Nephron (organoid): ENCODE results near the gene FYCO1.

Source experiments
- H3K27ac Mint-ChIP-seq, 3 experiments: 2 replicates each; pipeline ENCODE4 v1.8.0; 2020; ENCODE audit warnings: mixed read lengths in 3 of 3, mild to moderate bottlenecking in 2 of 3, moderate library complexity in 1 of 3
- H3K27me3 Mint-ChIP-seq: 2 replicates; pipeline ENCODE4 v1.8.0; 2021; ENCODE audit warnings: low read depth, mild to moderate bottlenecking, moderate library complexity, mixed read lengths
- H3K36me3 Mint-ChIP-seq: 2 replicates; pipeline ENCODE4 v1.8.0; 2020; ENCODE audit warnings: low read depth, mixed read lengths
- H3K4me1 Mint-ChIP-seq: 2 replicates; pipeline ENCODE4 v1.8.0; 2020; ENCODE audit warnings: mixed read lengths
- H3K4me3 Mint-ChIP-seq, 3 experiments: 2 replicates each; pipeline ENCODE4 v1.8.0; 2020; ENCODE audit warnings: mild to moderate bottlenecking in 3 of 3, mixed read lengths in 3 of 3, moderate library complexity in 2 of 3
- H3K9me3 Mint-ChIP-seq: 2 replicates; pipeline ENCODE4 v1.8.0; 2020; ENCODE audit warnings: mixed read lengths
- CTCF ChIP-seq, 3 experiments: fragments of 200-600 bp; sonication (generic); IDR thresholded peaks; one replicate each; pipeline ENCODE4 v1.5.0; 2021; ENCODE audit warnings: antibody characterized with exemption in 3 of 3; ENCODE audit not compliant: unreplicated experiment in 3 of 3

FYCO1 gene

DNA sequence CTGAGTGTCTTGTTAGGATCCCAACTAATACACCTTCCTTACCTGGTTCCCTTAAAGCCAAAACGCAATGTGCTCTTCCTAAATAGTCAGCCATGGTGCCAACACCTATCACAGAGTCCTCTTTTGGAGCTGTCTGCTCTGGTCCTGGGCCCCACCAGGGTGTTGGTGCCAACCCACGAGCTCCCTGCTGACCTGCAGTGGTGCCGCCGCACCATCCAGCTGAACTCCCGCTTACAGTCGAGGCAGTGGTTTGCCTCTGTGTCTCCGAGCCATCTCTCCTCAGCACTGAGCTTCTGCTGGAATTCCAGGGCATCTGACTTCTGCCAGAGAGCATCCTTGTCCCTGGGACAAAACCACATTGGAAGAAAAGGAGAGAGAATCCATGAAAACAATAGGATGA lies 36.4 kb downstream of the FYCO1 start:
- peaks cover 77% of the 10 kb centered on the region for H3K36me3 Mint-ChIP-seq
- H3K9me3 Mint-ChIP-seq, result no peaks in the 10 kb centered on the region
- no peak overlapping the region for H3K4me3 Mint-ChIP-seq
- no peaks in the 10 kb centered on the region for H3K4me1 Mint-ChIP-seq
- H3K27ac Mint-ChIP-seq, result no peak overlapping the region
- no peak for TF ChIP-seq CTCF (IDR thresholded peaks at IDR 0.05; ENCODE audit: unreplicated experiment in 3 of 3)
- peaks cover 3% of the 10 kb centered on the region for H3K27me3 Mint-ChIP-seq

DNA sequence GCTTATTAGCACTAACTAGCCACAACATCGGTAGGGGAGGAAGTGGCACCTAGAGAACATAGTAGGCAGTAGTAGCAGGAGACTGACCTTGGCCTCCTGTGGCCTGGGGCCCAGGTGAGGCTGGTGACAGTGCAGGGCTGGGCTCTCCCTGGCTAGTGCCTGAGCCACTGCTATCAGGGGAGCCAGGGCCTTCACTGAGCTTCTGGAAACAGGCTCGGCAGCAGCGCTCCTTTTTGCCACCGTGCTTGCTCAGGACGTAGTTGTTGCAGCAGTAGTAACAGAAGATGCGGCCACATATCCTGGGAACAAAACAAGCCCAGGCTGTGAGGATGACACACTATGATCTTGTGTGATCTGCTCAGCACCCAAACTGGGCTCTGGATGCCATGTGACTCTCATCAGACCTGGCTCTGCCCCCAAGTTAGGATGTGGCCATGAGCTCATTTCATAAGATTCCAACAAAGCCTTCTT lies 37.3 kb downstream of the FYCO1 start:
- TF ChIP-seq CTCF (IDR thresholded peaks at IDR 0.05; ENCODE audit: unreplicated experiment in 3 of 3), result no peak
- Mint-ChIP-seq H3K27ac (no peak overlapping the region), H3K4me1 (no peaks in the 10 kb centered on the region), H3K4me3 (no peak overlapping the region), H3K9me3 (no peaks in the 10 kb centered on the region), H3K27me3 (peaks cover 3% of the 10 kb centered on the region), H3K36me3 (peaks cover 77% of the 10 kb centered on the region)

DNA sequence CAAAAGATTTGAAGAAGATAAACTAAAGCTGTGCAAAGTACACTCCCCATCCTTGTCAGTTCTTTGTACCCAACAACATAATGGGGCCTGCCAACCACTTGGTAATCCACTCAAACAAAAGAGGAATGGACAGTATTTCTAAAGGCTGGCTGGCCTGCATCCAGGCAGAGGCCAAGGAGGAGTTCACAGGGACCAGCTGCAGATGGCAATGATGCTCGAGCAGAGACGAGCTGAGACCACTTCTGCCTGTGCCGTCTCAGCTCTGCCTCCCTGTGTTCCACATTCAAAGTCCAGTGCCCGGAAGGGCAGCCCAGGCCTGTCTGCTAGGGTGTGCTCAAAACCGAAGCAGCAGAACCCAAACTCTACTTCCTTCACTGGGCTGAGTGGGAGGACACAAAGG lies 38.0 kb downstream of the FYCO1 start:
- Mint-ChIP-seq H3K9me3 (no peaks in the 10 kb centered on the region), H3K4me3 (no peak overlapping the region), H3K4me1 (no peaks in the 10 kb centered on the region), H3K27ac (no peak overlapping the region), H3K36me3 (peaks cover 78% of the 10 kb centered on the region), H3K27me3 (peaks cover 3% of the 10 kb centered on the region)
- no peak for TF ChIP-seq CTCF (IDR thresholded peaks at IDR 0.05; ENCODE audit: unreplicated experiment in 3 of 3)

GRCh38 chr3:45955706-45956105 lies 39.9 kb downstream of the FYCO1 start:
- H3K27ac Mint-ChIP-seq, result no peak overlapping the region
- H3K27me3 Mint-ChIP-seq, result no peaks in the 10 kb centered on the region
- no peaks in the 10 kb centered on the region for H3K9me3 Mint-ChIP-seq
- no peak for TF ChIP-seq CTCF (IDR thresholded peaks at IDR 0.05; ENCODE audit: unreplicated experiment in 3 of 3)
- peaks cover 69% of the 10 kb centered on the region for H3K36me3 Mint-ChIP-seq
- no peak overlapping the region for H3K4me3 Mint-ChIP-seq
- no peaks in the 10 kb centered on the region for H3K4me1 Mint-ChIP-seq

- Mint-ChIP-seq H3K4me3 (no peak overlapping the region), H3K36me3 (peaks cover 65% of the 10 kb centered on the region), H3K4me1 (no peaks in the 10 kb centered on the region), H3K27me3 (no peaks in the 10 kb centered on the region), H3K27ac (no peak overlapping the region), H3K9me3 (no peaks in the 10 kb centered on the region)
- no peak for TF ChIP-seq CTCF (IDR thresholded peaks at IDR 0.05; ENCODE audit: unreplicated experiment in 3 of 3)
Measured at GRCh38 chr3:45955017-45955647, 40.5 kb downstream of the FYCO1 start.

GRCh38 chr3:45954306-45954705 lies 41.3 kb downstream of the FYCO1 start:
- H3K9me3 Mint-ChIP-seq, result no peaks in the 10 kb centered on the region
- peaks cover 58% of the 10 kb centered on the region for H3K36me3 Mint-ChIP-seq
- no peaks in the 10 kb centered on the region for H3K4me1 Mint-ChIP-seq
- no peak overlapping the region for H3K27ac Mint-ChIP-seq
- TF ChIP-seq CTCF (IDR thresholded peaks at IDR 0.05; ENCODE audit: unreplicated experiment in 3 of 3), result no peak
- no peak overlapping the region for H3K4me3 Mint-ChIP-seq
- H3K27me3 Mint-ChIP-seq, result no peaks in the 10 kb centered on the region
